Measurements from ENCODE around the gene ZC2HC1B. TPM values are rescaled to one million over a fixed set of nuclear protein-coding genes. Genes with fewer than 3 reads are reported as not detected.

Gene ZC2HC1B
- total and polyA plus RNA-seq, 2 experiments from 2014 or later, result not detected

GRCh38 chr6:143955971-143956370 is 91.7 kb downstream of the ZC2HC1B start:
- no peak overlapping the region for H3K4me2 ChIP-seq
- TF ChIP-seq EZH2phosphoT487 (IDR thresholded peaks at IDR 0.05; ENCODE audit: low read depth, severe bottlenecking, unreplicated experiment) (no peak), CTCF (IDR thresholded peaks at IDR 0.05; ENCODE audit: poor library complexity) (no peak), EZH2 (IDR thresholded peaks at IDR 0.05; ENCODE audit: borderline replicate concordance) (no peak)
- H3K4me3 ChIP-seq, result no peak overlapping the region
- no peaks in the 10 kb centered on the region for H3K36me3 ChIP-seq (replicated peaks; ENCODE audit: insufficient read depth, low read depth)
- H3K27ac ChIP-seq, result no peak overlapping the region
- H3K4me1 ChIP-seq (ENCODE audit: insufficient read depth), result peaks cover 8% of the 10 kb centered on the region
- H3K9me3 ChIP-seq (ENCODE audit: low read depth), result no peaks in the 10 kb centered on the region
- no peaks in the 10 kb centered on the region for H3K79me2 ChIP-seq
- peaks cover 5% of the 10 kb centered on the region for H3K27me3 ChIP-seq
- 88% methylated on average over 8 of the region's 8 CpGs for WGBS (ENCODE audit: low lambda C conversion rate, missing lambda C conversion rate)
- DNase-seq (ENCODE audit: low spot score), result no peak
- no peaks in the 10 kb centered on the region for H4K20me1 ChIP-seq (ENCODE audit: insufficient read depth, poor library complexity, severe bottlenecking)
- H2AFZ ChIP-seq, result no peak overlapping the region
- no peaks in the 10 kb centered on the region for H3K9me2 ChIP-seq (replicated peaks; ENCODE audit: insufficient read depth)

GRCh38 chr6:143957679-143958274 is 93.5 kb downstream of the ZC2HC1B start:
- no peaks in the 10 kb centered on the region for H3K9me2 ChIP-seq (replicated peaks; ENCODE audit: insufficient read depth)
- H3K27ac ChIP-seq, result no peak overlapping the region
- peaks cover 11% of the 10 kb centered on the region for H3K27me3 ChIP-seq
- no peak for DNase-seq (ENCODE audit: low spot score)
- no peak overlapping the region for H2AFZ ChIP-seq
- H3K36me3 ChIP-seq (replicated peaks; ENCODE audit: insufficient read depth, low read depth), result no peaks in the 10 kb centered on the region
- no peak overlapping the region for H3K4me2 ChIP-seq
- WGBS (ENCODE audit: low lambda C conversion rate, missing lambda C conversion rate), result 48% methylated on average over 4 of the region's 4 CpGs
- H4K20me1 ChIP-seq (ENCODE audit: insufficient read depth, poor library complexity, severe bottlenecking), result no peaks in the 10 kb centered on the region
- no peak overlapping the region for H3K4me3 ChIP-seq
- H3K9me3 ChIP-seq (ENCODE audit: low read depth), result no peaks in the 10 kb centered on the region
- H3K4me1 ChIP-seq (ENCODE audit: insufficient read depth), result peaks cover 15% of the 10 kb centered on the region
- no peak for TF ChIP-seq CTCF (IDR thresholded peaks at IDR 0.05; ENCODE audit: poor library complexity)
- no peak for TF ChIP-seq EZH2 (IDR thresholded peaks at IDR 0.05; ENCODE audit: borderline replicate concordance)
- no peak for TF ChIP-seq EZH2phosphoT487 (IDR thresholded peaks at IDR 0.05; ENCODE audit: low read depth, severe bottlenecking, unreplicated experiment)
- no peaks in the 10 kb centered on the region for H3K79me2 ChIP-seq

- WGBS (ENCODE audit: low lambda C conversion rate, missing lambda C conversion rate), result 33% methylated on average over 11 of the region's 11 CpGs
- no peak for DNase-seq (ENCODE audit: low spot score)
- Histone ChIP-seq H3K27me3 (peaks cover 13% of the 10 kb centered on the region), H3K36me3 (replicated peaks; ENCODE audit: insufficient read depth, low read depth) (no peaks in the 10 kb centered on the region), H4K20me1 (ENCODE audit: insufficient read depth, poor library complexity, severe bottlenecking) (no peaks in the 10 kb centered on the region), H3K4me2 (peak overlapping the region; percentile 42), H3K4me3 (no peak overlapping the region), H3K27ac (peak overlapping the region; percentile 7), H3K4me1 (ENCODE audit: insufficient read depth) (peaks cover 20% of the 10 kb centered on the region), H2AFZ (no peak overlapping the region), H3K9me2 (replicated peaks; ENCODE audit: insufficient read depth) (no peaks in the 10 kb centered on the region), H3K79me2 (no peaks in the 10 kb centered on the region), H3K9me3 (ENCODE audit: low read depth) (no peaks in the 10 kb centered on the region)
- TF ChIP-seq EZH2 (IDR thresholded peaks at IDR 0.05; ENCODE audit: borderline replicate concordance) (no peak), EZH2phosphoT487 (IDR thresholded peaks at IDR 0.05; ENCODE audit: low read depth, severe bottlenecking, unreplicated experiment) (no peak), CTCF (IDR thresholded peaks at IDR 0.05; ENCODE audit: poor library complexity) (no peak)
These were observed 94.6 kb downstream of the ZC2HC1B start for GRCh38 chr6:143958839-143959399.
